GM18870 (cell line): ENCODE measurements around the gene UBAC1.

Experiments used
- ATAC-seq: cut with Tn5 transposase; IDR thresholded peaks from one replicate; pipeline ENCODE4 v1.9.1; 2021; ENCODE audit warnings: moderate library complexity; ENCODE audit not compliant: unreplicated experiment

UBAC1 gene

DNA sequence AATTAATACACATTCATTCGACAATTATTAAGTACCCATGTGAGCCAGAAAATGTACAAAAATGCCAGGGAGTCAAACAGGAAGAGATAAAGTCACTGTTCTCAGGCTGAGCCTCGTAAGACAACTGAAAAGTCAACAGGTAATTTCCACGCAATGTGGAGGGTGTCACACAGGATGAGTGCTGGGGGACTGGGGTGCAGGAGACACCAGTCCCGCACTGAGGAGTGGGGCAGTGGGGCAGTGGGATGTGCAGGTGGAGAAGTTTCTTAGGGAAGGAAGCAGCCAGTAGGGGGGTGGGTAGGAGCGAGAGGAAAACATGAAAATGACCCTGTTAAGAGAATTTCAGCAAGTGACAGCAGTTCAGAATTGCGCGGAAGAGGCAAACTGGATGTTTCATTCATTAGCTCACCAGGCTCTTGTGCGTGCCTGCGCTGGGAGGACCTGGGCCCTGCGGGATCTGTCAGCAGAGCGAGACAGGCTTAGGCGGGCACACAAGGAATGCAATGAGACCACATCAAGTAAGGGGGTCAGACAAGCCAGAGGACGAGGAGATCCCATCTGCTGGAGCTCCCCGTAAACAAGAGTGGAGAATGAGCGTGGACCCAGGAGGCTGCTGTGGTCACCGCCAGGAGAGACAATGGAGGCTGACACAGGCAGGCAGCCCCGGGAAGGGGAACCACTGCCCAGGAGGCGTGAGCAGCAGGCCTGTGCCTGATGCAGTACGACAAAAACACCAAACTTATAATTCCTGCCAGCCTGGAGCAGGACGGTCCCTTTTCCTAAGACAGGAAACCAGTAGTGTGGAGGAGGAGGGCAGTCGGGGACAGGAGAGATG is 74.8 kb downstream of the UBAC1 start:
- no peak for ATAC-seq

DNA sequence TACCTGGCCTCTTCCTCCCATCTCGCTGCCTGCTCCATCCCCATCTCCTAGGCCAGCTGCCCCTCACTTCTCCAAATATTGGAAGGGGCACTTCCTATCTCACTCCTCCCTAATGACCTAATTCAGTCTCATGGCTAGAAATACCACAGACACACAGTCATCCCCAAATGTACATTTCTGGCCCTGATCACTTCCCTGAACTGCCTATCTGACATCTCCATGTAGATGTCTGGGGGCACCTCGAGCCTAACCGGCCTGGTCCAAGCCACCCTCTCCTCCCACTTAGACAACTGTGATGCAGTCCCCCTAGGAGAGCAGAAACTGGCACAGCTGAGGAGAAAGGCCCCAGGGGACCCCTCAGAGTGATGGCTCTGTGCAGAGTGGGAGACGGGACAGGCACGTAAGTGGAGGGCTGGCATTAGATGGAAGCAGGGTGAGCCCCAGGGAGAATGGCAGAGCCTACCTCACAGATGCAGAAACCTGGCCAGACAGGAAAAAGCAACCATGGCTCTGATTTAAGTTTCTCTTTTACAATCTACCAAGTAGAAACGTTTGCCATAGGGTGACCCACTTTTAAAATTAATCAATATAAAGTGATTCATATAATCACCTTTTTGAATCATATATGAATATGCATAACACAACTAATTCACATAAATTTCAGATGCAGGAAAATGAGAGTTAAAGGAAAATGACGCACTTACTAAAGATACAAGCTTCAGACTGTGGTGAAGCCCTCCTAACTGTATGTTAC is 75.9 kb downstream of the UBAC1 start:
- no peak for ATAC-seq

DNA sequence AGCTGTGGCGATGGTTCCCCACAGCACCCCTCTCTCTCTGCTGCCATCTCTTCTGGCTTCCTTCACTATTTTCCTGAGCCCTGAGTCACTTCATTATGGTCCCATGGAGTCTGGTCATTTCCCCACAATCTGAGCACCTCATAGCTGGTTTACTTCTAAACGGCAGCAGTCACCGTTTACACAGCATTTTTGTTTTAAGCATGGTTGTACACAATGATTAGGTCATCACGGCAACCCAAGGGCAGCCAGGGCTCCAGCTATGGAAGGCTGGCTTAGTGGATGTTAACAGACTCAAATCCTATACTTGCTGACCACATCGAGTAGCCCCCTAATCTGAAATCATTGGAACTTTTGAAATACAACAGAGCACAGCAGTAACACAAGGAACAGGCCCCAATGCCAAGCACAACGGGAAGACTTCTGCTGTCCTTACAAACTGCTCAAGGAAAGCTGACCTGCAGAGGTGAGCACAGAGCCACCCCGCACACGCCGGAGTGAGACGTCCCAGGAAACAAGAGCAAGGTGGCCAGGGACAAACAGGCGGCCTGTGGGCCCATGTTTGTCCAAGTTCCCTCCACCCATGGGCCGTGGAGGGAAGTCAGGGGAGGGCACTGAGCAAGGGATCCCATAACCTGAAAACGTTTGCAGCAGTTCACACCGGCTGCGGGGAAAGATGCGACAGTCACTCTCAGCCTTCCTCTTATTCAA is 76.7 kb downstream of the UBAC1 start:
- no peak for ATAC-seq

DNA sequence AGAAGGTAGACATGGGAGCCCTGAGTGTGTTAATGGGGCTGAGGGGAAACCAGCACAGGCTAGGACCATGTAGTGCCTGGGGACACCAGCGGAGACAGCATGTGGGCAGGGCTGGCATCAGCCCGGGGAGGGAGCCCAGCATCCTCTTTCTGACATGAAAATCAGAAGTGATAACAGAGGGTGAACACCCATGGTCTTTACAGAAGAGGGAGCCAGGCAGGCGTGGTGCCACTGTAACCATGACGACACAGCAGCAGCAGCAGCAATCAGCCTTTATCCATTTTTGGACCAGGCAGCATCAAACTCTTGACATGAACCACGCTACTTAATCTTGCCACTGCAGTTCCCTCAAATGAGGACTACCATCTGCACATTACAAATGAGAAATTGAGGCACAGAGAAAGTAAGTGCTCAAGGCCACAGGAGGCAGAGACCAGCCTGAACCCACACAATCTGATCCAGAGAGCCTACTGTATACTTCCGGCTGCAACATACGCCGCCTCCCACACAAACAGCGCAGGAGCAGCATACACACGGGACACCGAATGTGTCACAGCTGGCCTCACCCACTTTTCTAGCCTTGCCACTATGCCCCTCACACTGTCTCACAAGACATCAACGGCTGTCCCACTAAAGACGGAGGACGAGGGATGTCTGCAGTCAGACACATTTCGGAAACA is 77.6 kb downstream of the UBAC1 start:
- ATAC-seq: no peak
